Aorta (tissue), 5 donors: ENCODE measurements around the gene TBC1D1. TPM values are rescaled to one million over a fixed set of nuclear protein-coding genes. Genes with fewer than 3 reads are reported as not detected.

Experiments
- ATAC-seq: fragments of 200-7000 bp; cut with Tn5 transposase; one replicate; pipeline ENCODE4 v1.9.1; 2022; ENCODE audit warnings: moderate library complexity; ENCODE audit not compliant: low FRiP score
- DNase-seq, 2 donors: peaks; one replicate each; pipeline ENCODE4 v3.0.0-alpha.2; 2020
- H3K27ac ChIP-seq, 2 donors: one replicate each; pipeline ENCODE4 v1.5.1; 2013; ENCODE audit warnings: low read length in 2 of 2, mild to moderate bottlenecking in 2 of 2, moderate library complexity in 2 of 2, control low read depth in 1 of 2, inconsistent platforms in 1 of 2, low read depth in 1 of 2
- H3K27me3 ChIP-seq, 2 donors: one replicate each; pipeline ENCODE4 v1.6.1; 2013; ENCODE audit warnings: control low read depth in 1 of 2, low read length in 1 of 2, mild to moderate bottlenecking in 1 of 2, moderate library complexity in 1 of 2; ENCODE audit not compliant: insufficient read depth in 2 of 2, control insufficient read depth in 1 of 2
- H3K36me3 ChIP-seq, 2 donors: one replicate each; pipeline ENCODE4 v1.6.1; 2013; ENCODE audit warnings: control low read depth in 1 of 2, low read length in 1 of 2, mild to moderate bottlenecking in 1 of 2; ENCODE audit not compliant: insufficient read depth in 2 of 2, control insufficient read depth in 1 of 2
- H3K4me1 ChIP-seq, 2 donors: one replicate each; pipeline ENCODE4 v1.6.1; 2013; ENCODE audit warnings: low read length in 2 of 2, control low read depth in 1 of 2, mild to moderate bottlenecking in 1 of 2, moderate library complexity in 1 of 2; ENCODE audit not compliant: insufficient read depth in 2 of 2, control insufficient read depth in 1 of 2
- H3K4me3 ChIP-seq, 2 donors: one replicate each; pipeline ENCODE4 v1.5.1; 2013; ENCODE audit warnings: low read length in 2 of 2, control low read depth in 1 of 2, mild to moderate bottlenecking in 1 of 2
- H3K9me3 ChIP-seq: one replicate; pipeline ENCODE4 v1.6.1; 2013; ENCODE audit warnings: mild to moderate bottlenecking, low read length; ENCODE audit not compliant: control insufficient read depth
- WGBS, 2 donors: extraction: QIAGEN DNeasy Blood & Tissue Kit; methylation state at CpG; one replicate each; pipeline ENCODE4 v1.1.7; 2013; 5-methylcytosine and 5-hydroxymethylcytosine counted together
- intact Hi-C, 2 donors: fragments of 100-400 bp; cut with DNase I; formaldehyde crosslinking; loops; one replicate each; pipeline versions ENCODE4 v1.14.2 to v1.15.0; 2022
- polyA plus RNA-seq, 2 donors: library from polyadenylated mRNA; stranded (reverse); fragments of 200-250 nt; gene quantifications; one replicate each; pipeline ENCODE4 v1.2.3, GENCODE V29; 2013
- total RNA-seq, 2 donors: library from RNA; stranded (reverse); fragmentation: NEBNext Ultra II Directional; extraction: Animal tissue kit (Norgen Biotek cat#: 25700); gene quantifications; one replicate each; pipeline ENCODE4 v1.2.1, GENCODE V29; 2021
- donor health status: healthy with polysubstance abuse.
- donor health status: Bipolar disorder and iron deficiency.
- donor health status: DM: no; HTN: no; CAD: no.
- donor health status: DM: no; HTN: no; CAD: no.
- donor health status: DM: yes; HTN: yes; CAD: no.

Gene TBC1D1
- total and polyA plus RNA-seq, 4 donors: 66.4 to 219 (median 115) TPM

DNA sequence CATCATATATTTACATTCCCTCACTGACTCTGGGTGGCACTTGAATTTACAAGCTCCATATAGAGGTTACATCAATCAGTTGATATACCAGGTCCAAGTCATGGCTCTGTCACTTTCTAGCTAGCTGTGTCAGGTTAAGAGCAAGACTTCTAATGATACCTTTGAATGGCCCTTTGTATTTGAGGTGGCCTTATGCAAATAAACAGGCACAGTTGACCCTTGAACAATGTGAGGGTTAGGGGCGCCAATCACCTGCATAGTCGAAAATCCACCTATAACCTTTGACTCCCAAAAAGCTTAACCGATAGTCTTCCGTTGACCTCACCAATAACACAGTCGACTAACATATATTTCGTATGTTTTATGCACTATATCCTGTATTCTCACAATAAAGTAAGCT, 68.0 kb downstream of the TBC1D1 start:
- ATAC-seq (no peak), DNase-seq (no peak)
- no peaks in the 10 kb centered on the region for H3K27me3 ChIP-seq
- H3K27ac ChIP-seq: no peak overlapping the region
- no peaks in the 10 kb centered on the region for H3K4me1 ChIP-seq
- no peaks in the 10 kb centered on the region for H3K36me3 ChIP-seq
- no peak overlapping the region for H3K4me3 ChIP-seq
- no peaks in the 10 kb centered on the region for H3K9me3 ChIP-seq
- intact Hi-C loops: no loop called here
- WGBS, 2 donors: 80 to 89% methylated on average over 6 of the region's 6 CpGs

DNA sequence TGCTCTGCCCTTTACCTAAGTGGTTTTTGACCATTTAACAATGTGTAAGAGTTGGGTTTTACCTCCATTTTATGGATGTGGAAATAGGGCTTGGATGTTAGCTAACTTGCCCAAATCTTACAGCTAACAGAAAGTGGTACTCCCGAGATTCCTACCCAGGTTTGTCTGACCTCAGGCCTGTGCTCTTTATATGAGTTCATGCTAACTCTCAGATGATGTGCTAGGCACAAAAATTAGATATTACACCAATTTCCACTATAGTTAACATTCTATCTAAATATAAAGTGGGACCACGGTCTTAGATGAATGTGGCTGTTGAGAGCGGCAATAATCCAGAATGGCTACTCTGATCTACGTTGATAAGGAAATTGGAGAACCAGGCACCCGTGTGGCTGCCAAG, 69.2 kb downstream of the TBC1D1 start, which contains the start of gene PTTG2:
TSS of gene PTTG2 (plus strand) at position 301 of the 400 bp plus-strand sequence. CDS start at position 338, 37 bp downstream.
- no peaks in the 10 kb centered on the region for H3K9me3 ChIP-seq
- H3K27ac ChIP-seq: no peak within 1 kb of the TSS
- intact Hi-C loops: no loop called here
- H3K4me1 ChIP-seq: no peaks in the 10 kb centered on the region
- no peak for DNase-seq
- no peaks in the 10 kb centered on the region for H3K36me3 ChIP-seq
- no peak within 1 kb of the TSS for H3K4me3 ChIP-seq
- no peaks in the 10 kb centered on the region for H3K27me3 ChIP-seq
- WGBS, 2 donors: 91 to 95% methylated on average over 5 of the region's 5 CpGs
- no peak for ATAC-seq

DNA sequence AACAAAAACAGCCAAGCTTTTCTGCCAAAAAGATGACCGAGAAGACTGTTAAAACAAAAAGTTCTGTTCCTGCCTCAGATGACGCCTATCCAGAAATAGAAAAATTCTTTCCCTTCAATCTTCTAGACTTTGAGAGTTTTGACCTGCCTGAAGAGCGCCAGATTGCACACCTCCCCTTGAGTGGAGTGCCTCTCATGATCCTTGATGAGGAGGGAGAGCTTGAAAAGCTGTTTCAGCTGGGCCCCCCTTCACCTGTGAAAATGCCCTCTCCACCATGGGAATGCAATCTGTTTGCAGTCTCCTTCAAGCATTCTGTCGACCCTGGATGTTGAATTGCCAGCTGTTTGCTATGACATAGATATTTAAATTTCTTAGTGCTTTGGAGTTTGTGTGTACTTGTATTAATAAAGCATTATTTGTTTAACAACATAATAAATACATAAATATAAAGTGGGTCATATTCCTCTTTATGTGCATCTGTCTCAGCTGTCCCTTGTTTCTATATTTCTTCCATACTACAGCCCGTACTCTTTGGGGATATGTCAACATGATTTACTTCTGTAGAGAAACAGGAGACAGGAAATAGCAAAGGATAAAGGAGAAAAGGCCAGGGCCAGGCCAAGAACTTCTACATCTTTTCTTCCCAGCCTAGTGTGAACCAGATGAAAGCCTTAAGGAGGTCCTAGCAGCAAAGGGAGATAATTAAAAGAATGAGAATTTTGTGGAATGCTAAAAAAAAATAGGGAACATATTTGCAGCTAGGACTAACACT, 70.0 kb downstream of the TBC1D1 start:
- Histone ChIP-seq H3K27ac (no peak overlapping the region), H3K27me3 (no peaks in the 10 kb centered on the region), H3K4me1 (peaks cover 0 to under 1% of the 10 kb centered on the region in 2 donors), H3K36me3 (no peaks in the 10 kb centered on the region), H3K9me3 (no peaks in the 10 kb centered on the region), H3K4me3 (no peak overlapping the region)
- DNase-seq (no peak), ATAC-seq (no peak)
- WGBS, 2 donors: 58 to 62% methylated on average over 5 of the region's 5 CpGs
- intact Hi-C loops: no loop called here

DNA sequence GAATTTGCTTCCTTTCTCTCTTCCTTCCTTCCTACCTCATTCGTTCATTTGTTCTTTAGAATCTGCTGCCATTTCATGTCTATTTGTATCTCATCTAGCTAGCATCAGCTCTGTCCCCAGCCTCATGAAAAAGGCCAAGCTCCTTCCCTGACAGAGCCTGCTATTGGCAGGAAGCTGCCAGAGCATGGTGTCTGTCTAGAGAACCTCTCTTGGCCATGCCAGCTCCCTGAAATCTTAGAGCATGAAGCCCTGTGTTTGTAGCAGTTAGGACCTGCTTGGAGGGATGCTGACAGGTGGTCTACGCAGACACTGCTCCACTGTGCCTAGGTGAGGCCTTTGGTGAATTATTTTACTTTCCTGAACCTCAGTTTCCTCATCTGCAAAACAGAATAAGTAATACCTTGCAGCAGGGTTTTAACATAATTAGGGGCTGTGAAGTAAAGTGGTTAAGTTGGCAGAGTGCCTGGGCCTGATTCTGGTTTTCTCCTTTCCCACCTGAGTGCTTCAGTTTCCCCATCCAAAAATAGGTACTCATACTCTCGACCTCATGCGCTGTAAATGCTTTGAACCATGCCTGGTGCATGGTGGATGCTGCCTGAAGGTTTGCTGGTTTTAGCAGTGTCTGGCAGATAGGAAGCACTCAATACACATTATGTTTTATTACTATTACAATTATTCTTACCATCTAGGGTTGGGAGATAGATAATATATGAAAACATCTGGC, 74.0 kb downstream of the TBC1D1 start:
- Histone ChIP-seq H3K4me1 (peaks cover 4 to 12% of the 10 kb centered on the region in 2 donors), H3K27me3 (no peaks in the 10 kb centered on the region), H3K36me3 (no peaks in the 10 kb centered on the region), H3K9me3 (no peaks in the 10 kb centered on the region), H3K4me3 (no peak overlapping the region), H3K27ac (no peak overlapping the region)
- WGBS, 2 donors: 90 to 93% methylated on average over 4 of the region's 4 CpGs
- intact Hi-C loops: loop anchor here in 1 of 2 donors (5.0 kb wide), 1 partner anchor 58 kb away; no protein-coding TSS in a partner anchor
- ATAC-seq (no peak), DNase-seq (no peak)

DNA sequence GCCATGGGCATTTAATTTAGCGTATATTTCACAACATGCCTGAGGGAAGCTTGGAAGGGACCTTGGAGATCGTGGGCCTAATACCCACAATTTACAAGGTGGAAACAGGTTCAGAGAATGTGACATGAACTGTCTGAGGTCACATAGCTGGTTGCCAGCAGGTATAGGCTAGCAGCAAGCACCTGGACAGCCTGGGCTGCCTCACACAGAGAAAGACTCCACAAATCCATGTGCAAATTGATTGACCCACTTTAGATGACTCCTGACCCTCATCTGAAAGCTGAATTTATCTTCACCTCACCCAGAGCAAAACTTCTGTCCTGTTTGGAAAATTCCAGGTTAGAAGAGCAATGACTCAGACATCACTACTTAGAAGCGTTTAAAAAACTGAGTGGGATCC, 75.2 kb downstream of the TBC1D1 start:
- DNase-seq (no peak), ATAC-seq (no peak)
- Histone ChIP-seq H3K9me3 (no peaks in the 10 kb centered on the region), H3K4me1 (peaks cover 4 to 16% of the 10 kb centered on the region in 2 donors), H3K4me3 (no peak overlapping the region), H3K27ac (no peak overlapping the region), H3K36me3 (no peaks in the 10 kb centered on the region), H3K27me3 (no peaks in the 10 kb centered on the region)
- intact Hi-C loops: loop anchor here in 1 of 2 donors (5.0 kb wide), 1 partner anchor 59 kb away; no protein-coding TSS in a partner anchor
- WGBS, 2 donors: 84 to 88% methylated on average over 3 of the region's 3 CpGs

DNA sequence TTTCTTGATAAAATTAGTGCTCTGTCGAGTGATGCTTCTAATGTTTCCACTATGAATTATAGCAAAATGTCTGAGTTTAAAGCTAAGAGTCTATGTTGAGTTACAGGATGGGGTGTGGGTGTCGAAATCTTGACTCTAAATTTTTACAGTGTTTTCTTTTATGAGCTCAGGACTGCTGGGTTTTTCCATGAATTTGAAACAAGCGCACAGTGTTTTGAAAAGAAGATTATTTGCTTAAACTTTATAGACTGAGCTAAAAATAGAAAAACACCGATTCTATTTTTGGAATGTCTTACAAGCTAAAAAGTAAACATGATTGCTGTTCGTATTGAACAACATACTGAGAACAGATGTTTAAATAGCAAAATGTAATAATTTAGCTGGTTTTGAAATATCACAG, 76.9 kb downstream of the TBC1D1 start:
- DNase-seq (no peak), ATAC-seq (no peak)
- H3K4me1 ChIP-seq: peaks cover 4 to 16% of the 10 kb centered on the region in 2 donors
- no peaks in the 10 kb centered on the region for H3K36me3 ChIP-seq
- no peak overlapping the region for H3K4me3 ChIP-seq
- intact Hi-C loops: loop anchor here in 1 of 2 donors (5.0 kb wide), 1 partner anchor 60 kb away; no protein-coding TSS in a partner anchor
- no peaks in the 10 kb centered on the region for H3K9me3 ChIP-seq
- 1 to 3% methylated on average over 5 of the region's 5 CpGs for WGBS, 2 donors
- H3K27me3 ChIP-seq: no peaks in the 10 kb centered on the region
- peak overlapping the region in 1 of 2 donors; percentile 97 for H3K27ac ChIP-seq

DNA sequence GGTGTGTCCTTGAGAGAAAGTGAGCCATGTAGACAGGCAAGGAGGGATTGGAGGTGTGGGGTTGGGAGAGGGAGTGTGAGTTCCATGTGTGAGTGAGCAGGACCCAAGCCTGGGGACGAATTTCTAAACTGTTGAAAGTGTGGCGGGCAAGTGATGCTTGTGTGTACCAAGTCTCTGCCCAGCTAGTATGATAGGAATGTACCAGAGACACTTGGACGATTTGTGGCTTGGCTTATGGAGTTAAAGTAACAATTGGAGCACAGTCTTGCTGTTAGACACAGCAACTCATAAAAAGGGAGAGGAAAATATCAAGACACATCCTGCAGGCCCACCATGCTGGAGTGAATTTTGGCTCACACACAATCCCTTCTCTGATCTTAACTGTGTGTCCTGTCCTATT, 77.9 kb downstream of the TBC1D1 start:
- intact Hi-C loops: loop anchor here in 1 of 2 donors (5.0 kb wide), 1 partner anchor 61 kb away; no protein-coding TSS in a partner anchor
- DNase-seq (no peak), ATAC-seq (no peak)
- Histone ChIP-seq H3K27ac (peak overlapping the region; percentile 32 to 97), H3K36me3 (no peaks in the 10 kb centered on the region), H3K9me3 (no peaks in the 10 kb centered on the region), H3K4me1 (peaks cover 4 to 19% of the 10 kb centered on the region in 2 donors), H3K4me3 (no peak overlapping the region), H3K27me3 (no peaks in the 10 kb centered on the region)
- 20 to 22% methylated on average over 3 of the region's 3 CpGs for WGBS, 2 donors

DNA sequence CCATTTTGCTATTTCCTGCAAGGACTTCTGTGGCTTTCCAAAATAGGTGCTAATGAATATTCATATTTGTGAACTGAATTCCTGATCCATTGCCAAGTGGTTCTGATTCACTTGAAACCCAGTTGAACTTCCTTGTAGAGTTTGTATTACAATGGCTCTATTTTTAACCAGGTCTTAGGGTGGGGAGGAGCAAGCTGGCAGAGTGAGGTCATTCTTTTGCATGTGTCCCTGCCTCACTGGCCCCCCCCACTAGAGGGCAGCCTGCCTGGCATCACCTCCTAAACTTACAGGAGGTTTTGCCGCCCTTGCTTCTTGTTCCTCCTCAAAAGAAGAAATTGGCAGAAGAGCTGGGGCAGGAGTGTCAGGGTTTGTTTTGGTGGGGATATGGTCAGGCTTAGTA, 79.8 kb downstream of the TBC1D1 start:
- DNase-seq: peak; percentile 91 to 92
- Histone ChIP-seq H3K36me3 (no peaks in the 10 kb centered on the region), H3K27me3 (no peaks in the 10 kb centered on the region), H3K27ac (peak overlapping the region; percentile 84 to 93), H3K4me3 (no peak overlapping the region), H3K9me3 (no peaks in the 10 kb centered on the region), H3K4me1 (peaks cover 7 to 19% of the 10 kb centered on the region in 2 donors)
- ATAC-seq: peak; percentile 88
- intact Hi-C loops: loop anchor here in 1 of 2 donors (5.0 kb wide), 1 partner anchor 63 kb away; no protein-coding TSS in a partner anchor
- WGBS, 2 donors: 6 to 21% methylated on average over 1 of the region's 1 CpG
